BLaER1 (cell line): ENCODE data around the gene NR2E1.

Experiments
- H3K27ac ChIP-seq: shearing (Covaris generic); formaldehyde crosslinking; 2 replicates; pipeline ENCODE4 v1.8.1; 2022
- H3K27me3 ChIP-seq: shearing (Covaris generic); formaldehyde crosslinking; 2 replicates; pipeline ENCODE4 v1.8.1; 2022
- H3K36me3 ChIP-seq: shearing (Covaris generic); formaldehyde crosslinking; 2 replicates; pipeline ENCODE4 v1.8.1; 2022
- H3K4me1 ChIP-seq: shearing (Covaris generic); formaldehyde crosslinking; 2 replicates; pipeline ENCODE4 v1.8.1; 2022
- H3K4me2 ChIP-seq: shearing (Covaris generic); formaldehyde crosslinking; 2 replicates; pipeline ENCODE4 v1.8.1; 2022
- H3K4me3 ChIP-seq: shearing (Covaris generic); formaldehyde crosslinking; 2 replicates; pipeline ENCODE4 v1.8.1; 2022
- H3K9ac ChIP-seq: shearing (Covaris generic); formaldehyde crosslinking; 2 replicates; pipeline ENCODE4 v1.8.1; 2022
- H3K9me3 ChIP-seq: shearing (Covaris generic); formaldehyde crosslinking; 2 replicates; pipeline ENCODE4 v1.8.1; 2022
- H4K20me1 ChIP-seq: shearing (Covaris generic); formaldehyde crosslinking; 2 replicates; pipeline ENCODE4 v1.8.1; 2022
- Cebpa-rat ChIP-seq: shearing (Covaris generic); IDR thresholded peaks from 2 replicates; pipeline ENCODE4 v1.8.1; 2022

NR2E1 gene

DNA sequence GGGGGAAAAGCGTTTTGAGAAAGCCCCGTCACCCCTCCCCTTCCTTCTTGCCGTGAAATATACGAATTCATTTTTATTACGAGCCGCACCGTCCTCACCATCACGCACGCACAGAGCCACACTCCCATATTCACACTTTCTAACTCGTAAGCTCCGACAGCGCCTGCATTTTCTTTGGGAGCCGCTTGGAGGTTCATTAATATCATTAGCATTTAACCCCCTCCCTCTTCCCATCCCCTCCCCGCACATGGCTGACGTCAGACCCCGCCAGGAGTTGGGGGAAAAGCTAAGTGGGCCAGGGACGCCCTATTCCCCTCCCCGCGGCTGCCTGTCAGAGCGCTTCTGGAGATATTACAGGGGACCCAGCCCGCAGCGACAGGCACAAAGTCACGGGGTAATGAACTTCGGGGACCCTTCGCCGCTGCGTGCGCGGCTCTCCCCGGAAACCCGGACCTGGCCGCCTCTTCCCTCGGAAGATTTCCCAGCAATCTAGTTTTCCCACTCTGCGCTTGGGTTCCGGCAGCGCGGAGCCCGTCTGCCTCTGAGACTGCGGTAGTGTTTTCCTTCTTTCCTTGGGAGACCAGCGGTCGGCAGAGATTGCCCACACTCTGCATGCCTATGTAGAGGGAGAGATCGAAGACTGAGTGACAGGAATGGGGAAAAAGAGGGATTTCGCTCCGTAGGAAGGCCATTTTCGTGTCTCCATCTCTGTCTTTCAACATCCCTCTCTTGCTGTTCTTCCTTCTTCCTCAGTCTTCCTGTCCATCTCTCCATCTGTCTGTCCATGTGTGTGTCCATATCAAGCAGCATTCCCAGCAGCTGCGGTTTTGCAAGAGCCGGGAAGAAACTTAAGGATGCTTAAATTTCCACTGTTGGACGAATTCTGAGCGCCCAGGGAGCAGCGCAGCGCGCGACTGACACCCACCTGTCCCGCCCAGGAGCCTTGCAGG, at the start of gene NR2E1:
TSS of gene NR2E1 (plus strand) at position 309 of the 950 bp plus-strand sequence. CDS start 744 bp downstream, outside the sequence.
- H3K9me3 ChIP-seq, result peaks cover 55% of the 10 kb centered on the region
- no peak within 1 kb of the TSS for H3K27ac ChIP-seq
- H3K27me3 ChIP-seq, result peaks cover 100% of the 10 kb centered on the region
- peaks cover 99% of the 10 kb centered on the region for H4K20me1 ChIP-seq
- H3K36me3 ChIP-seq, result no peaks in the 10 kb centered on the region
- H3K4me2 ChIP-seq, result peak within 1 kb of the TSS; percentile 15
- TF ChIP-seq Cebpa-rat, result no peak
- H3K4me3 ChIP-seq, result peak within 1 kb of the TSS; percentile 32; the same call in 1 of the 2 replicates
- H3K4me1 ChIP-seq, result peaks cover 10% of the 10 kb centered on the region
- no peak within 1 kb of the TSS for H3K9ac ChIP-seq

GRCh38 chr6:108116546-108117426, 49.0 kb upstream of the NR2E1 start:
- Histone ChIP-seq H3K9ac (no peak overlapping the region), H3K36me3 (no peaks in the 10 kb centered on the region), H3K4me2 (peak overlapping the region; percentile 93), H4K20me1 (peaks cover 84% of the 10 kb centered on the region), H3K27me3 (peaks cover 100% of the 10 kb centered on the region), H3K9me3 (no peaks in the 10 kb centered on the region), H3K27ac (no peak overlapping the region), H3K4me1 (peaks cover 38% of the 10 kb centered on the region), H3K4me3 (peak overlapping the region; percentile 68; the same call in 1 of the 2 replicates)
- no peak for TF ChIP-seq Cebpa-rat

DNA sequence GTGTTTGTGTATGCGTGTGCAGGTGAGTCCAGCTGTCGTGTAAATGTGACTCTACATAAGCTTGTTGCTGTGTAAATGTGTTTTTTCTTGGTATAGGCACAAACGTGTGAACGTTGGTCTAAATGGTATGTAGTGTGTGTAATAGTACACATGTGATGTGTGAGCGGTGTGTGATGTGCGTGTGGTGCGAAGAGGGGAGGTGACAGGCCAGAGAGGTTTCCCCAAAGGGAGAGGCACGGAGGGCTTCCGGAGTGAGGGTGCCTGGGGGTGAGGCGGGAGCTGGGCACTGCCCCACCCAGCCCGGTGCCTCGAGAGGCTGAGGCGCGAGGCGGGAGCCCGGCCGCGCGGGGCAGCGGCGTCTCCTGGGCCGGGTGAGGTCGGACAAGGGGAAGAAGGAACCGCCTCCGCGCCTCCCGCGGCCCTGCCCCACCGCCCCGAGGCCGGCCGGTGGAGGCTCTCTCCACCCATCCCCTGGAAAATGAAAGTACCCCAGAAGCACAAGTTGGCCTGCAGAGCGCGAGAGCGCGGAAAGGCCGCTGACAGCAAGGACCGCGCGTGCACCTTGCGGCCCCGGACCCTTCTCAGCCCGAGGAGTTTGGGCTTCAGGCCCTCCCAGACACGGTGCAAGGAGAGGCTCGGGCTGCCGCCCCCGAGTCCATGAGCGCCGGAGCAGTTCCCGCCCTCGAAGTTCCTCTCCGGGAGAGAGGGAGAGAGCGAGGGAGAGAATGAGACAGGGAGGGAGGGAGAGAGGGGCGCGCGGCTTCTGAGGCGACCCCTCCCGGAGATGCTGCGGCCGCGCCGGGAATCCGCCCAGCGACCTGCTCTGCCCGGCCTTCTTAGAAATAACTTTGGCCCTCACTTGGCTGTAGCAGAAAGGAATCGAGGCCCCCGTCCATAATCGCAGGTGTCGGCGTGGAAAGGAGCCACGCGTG, 48.1 kb upstream of the NR2E1 start:
- peak overlapping the region; percentile 93 for H3K4me2 ChIP-seq
- peaks cover 38% of the 10 kb centered on the region for H3K4me1 ChIP-seq
- H3K36me3 ChIP-seq, result no peaks in the 10 kb centered on the region
- peak overlapping the region; percentile 68 for H3K4me3 ChIP-seq
- H3K9me3 ChIP-seq, result no peaks in the 10 kb centered on the region
- H3K9ac ChIP-seq, result no peak overlapping the region
- peaks cover 100% of the 10 kb centered on the region for H3K27me3 ChIP-seq
- TF ChIP-seq Cebpa-rat, result no peak
- H4K20me1 ChIP-seq, result peaks cover 87% of the 10 kb centered on the region
- H3K27ac ChIP-seq, result no peak overlapping the region

DNA sequence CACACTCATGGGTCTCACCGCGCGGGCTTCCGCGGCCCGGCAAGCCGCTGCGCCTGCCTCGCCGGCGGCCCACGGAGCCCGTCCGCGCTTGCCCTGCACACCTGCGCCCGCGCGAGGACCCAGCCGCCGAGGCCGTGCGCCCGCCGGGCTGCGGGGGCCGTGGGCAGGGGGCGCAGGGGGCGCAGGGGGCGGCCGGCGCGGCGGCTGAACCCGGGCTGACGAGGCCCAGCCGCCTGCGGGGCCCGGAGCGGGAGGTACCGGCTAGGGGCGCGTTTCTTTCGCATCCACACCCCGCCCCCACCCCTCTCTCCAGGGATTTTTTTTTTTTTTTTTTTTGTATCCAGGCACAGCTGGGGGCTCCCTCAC, 47.5 kb upstream of the NR2E1 start:
- Histone ChIP-seq H4K20me1 (peaks cover 93% of the 10 kb centered on the region), H3K4me1 (peaks cover 38% of the 10 kb centered on the region), H3K4me3 (peak overlapping the region; percentile 68), H3K27ac (no peak overlapping the region), H3K9ac (no peak overlapping the region), H3K4me2 (peak overlapping the region; percentile 93), H3K27me3 (peaks cover 100% of the 10 kb centered on the region), H3K9me3 (no peaks in the 10 kb centered on the region), H3K36me3 (no peaks in the 10 kb centered on the region)
- TF ChIP-seq Cebpa-rat, result no peak

GRCh38 chr6:108118810-108119768, 46.7 kb upstream of the NR2E1 start:
- H3K4me3 ChIP-seq, result peak overlapping the region; percentile 68; the same call in 1 of the 2 replicates
- H3K9ac ChIP-seq, result no peak overlapping the region
- H3K9me3 ChIP-seq, result no peaks in the 10 kb centered on the region
- peaks cover 100% of the 10 kb centered on the region for H3K27me3 ChIP-seq
- TF ChIP-seq Cebpa-rat, result no peak
- no peak overlapping the region for H3K27ac ChIP-seq
- peaks cover 33% of the 10 kb centered on the region for H3K4me1 ChIP-seq
- H4K20me1 ChIP-seq, result peaks cover 94% of the 10 kb centered on the region
- peak overlapping the region; percentile 93 for H3K4me2 ChIP-seq
- no peaks in the 10 kb centered on the region for H3K36me3 ChIP-seq

DNA sequence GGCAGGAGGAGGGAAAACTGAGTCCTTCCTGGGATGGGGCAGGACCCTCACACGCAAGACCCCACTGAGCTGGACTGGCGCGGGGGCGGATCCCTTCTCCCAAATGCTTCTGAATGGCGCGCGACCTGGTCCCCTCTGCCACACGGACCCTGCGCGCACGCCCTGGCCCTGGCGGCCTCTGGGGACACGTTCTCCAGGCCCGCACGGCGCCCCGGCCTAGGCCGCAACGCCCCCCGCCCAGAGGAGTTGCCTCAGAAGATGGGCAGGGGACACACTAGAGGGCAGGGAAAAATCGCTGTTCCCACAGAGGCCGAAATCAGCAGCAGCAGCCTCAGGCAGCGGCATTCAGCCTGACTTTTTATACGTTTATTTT, 46.1 kb upstream of the NR2E1 start:
- Histone ChIP-seq H3K27ac (no peak overlapping the region), H3K4me3 (no peak overlapping the region), H3K36me3 (no peaks in the 10 kb centered on the region), H3K9me3 (no peaks in the 10 kb centered on the region), H3K27me3 (peaks cover 100% of the 10 kb centered on the region), H4K20me1 (peaks cover 92% of the 10 kb centered on the region), H3K4me1 (peaks cover 30% of the 10 kb centered on the region), H3K9ac (no peak overlapping the region), H3K4me2 (no peak overlapping the region)
- TF ChIP-seq Cebpa-rat, result no peak

- Histone ChIP-seq H4K20me1 (peaks cover 87% of the 10 kb centered on the region), H3K27me3 (peaks cover 100% of the 10 kb centered on the region)
Observed at GRCh38 chr6:108120311-108120710, 45.5 kb upstream of the NR2E1 start.

DNA sequence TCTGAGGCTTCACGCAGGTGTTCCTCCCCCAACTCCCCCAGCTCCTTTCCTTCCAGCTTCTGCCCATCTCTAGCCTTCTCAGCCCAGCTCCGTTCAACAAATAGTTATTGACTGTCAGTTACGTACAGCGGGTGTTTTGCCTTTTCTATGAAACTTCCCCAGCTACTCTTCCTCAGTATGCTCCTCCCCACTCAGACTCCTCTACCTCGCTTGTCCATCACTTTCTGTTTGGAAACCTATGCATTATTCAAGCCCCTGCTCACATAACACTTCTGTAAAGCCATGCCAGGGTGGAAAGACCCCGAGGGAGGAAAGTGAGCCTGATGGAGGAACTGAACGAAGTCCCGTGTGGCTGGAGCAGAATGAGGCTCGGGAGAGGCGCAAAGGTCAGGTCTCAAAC, 44.2 kb upstream of the NR2E1 start:
- Histone ChIP-seq H3K4me1 (peaks cover 28% of the 10 kb centered on the region), H3K4me3 (no peak overlapping the region), H3K9ac (no peak overlapping the region), H3K9me3 (no peaks in the 10 kb centered on the region), H3K36me3 (no peaks in the 10 kb centered on the region), H3K27ac (no peak overlapping the region), H3K27me3 (peaks cover 98% of the 10 kb centered on the region), H4K20me1 (peaks cover 74% of the 10 kb centered on the region), H3K4me2 (no peak overlapping the region)
- TF ChIP-seq Cebpa-rat, result no peak

More at GRCh38 chr6:108120311-108120710, 45.5 kb upstream of the NR2E1 start:
- TF ChIP-seq Cebpa-rat, result no peak
- no peak overlapping the region for H3K9ac ChIP-seq
- no peaks in the 10 kb centered on the region for H3K9me3 ChIP-seq
- no peaks in the 10 kb centered on the region for H3K36me3 ChIP-seq
- H3K27ac ChIP-seq, result no peak overlapping the region
- H3K4me3 ChIP-seq, result no peak overlapping the region
- H3K4me2 ChIP-seq, result no peak overlapping the region
- H3K4me1 ChIP-seq, result peaks cover 28% of the 10 kb centered on the region
